Endothelial cell of umbilical vein (primary cell): Measurements from ENCODE around the gene TYSND1. TPM values are rescaled to one million over a fixed set of nuclear protein-coding genes. Genes with fewer than 3 reads are reported as not detected.

Source experiments
- BruUV-seq: library from RNA; stranded (reverse); fragments of 400-500 nt; replicated peaks from 2 replicates; lab custom pipeline; 2021; lab: Mats Ljungman, UMichigan
- CTCF ChIA-PET: fragments of 300-600, 350-600 bp; sonication (Branson Sonifier 250); formaldehyde crosslinking; loops from one replicate; lab custom pipeline; 2021; ENCODE audit warnings: antibody characterized with exemption, inconsistent platforms; lab: Charles Lee
- POLR2A ChIA-PET: fragments of 300-600, 350-600 bp; sonication (Branson Sonifier 250); formaldehyde crosslinking; loops from one replicate; lab custom pipeline; 2021; ENCODE audit warnings: antibody characterized with exemption, inconsistent platforms; lab: Charles Lee
- DNase-seq: peaks from one replicate; pipeline ENCODE4 v3.0.0-alpha.2; 2011; ENCODE audit warnings: low read depth, low spot score
- FAIRE-seq: peaks from 2 replicates; lab custom pipeline; 2011; peaks lifted over from hg19 to GRCh38; lab: Jason Lieb, UNC
- H2AFZ ChIP-seq: 2 replicates; pipeline ENCODE4 v1.6.0; 2012; ENCODE audit warnings: low read depth, low read length, control low read depth, inconsistent platforms
- H3K27ac ChIP-seq: 2 replicates; pipeline ENCODE4 v1.5.1; 2011; ENCODE audit warnings: low read depth, mild to moderate bottlenecking, control low read depth, low read length, moderate library complexity; ENCODE audit not compliant: insufficient read depth
- H3K27me3 ChIP-seq, 2 experiments: 2 replicates each; pipeline versions ENCODE4 v1.6.0 to v1.6.1; 2011; ENCODE audit warnings: low read length in 2 of 2, mixed read lengths in 1 of 2; ENCODE audit not compliant: control insufficient read depth in 2 of 2, insufficient read depth in 2 of 2
- H3K36me3 ChIP-seq, 2 experiments: 2 replicates in 1 of 2; 3 replicates in 1 of 2; pipeline ENCODE4 v1.5.1; 2011; ENCODE audit warnings: low read length in 2 of 2, mild to moderate bottlenecking in 1 of 2, moderate library complexity in 1 of 2; ENCODE audit not compliant: control insufficient read depth in 2 of 2, insufficient read depth in 2 of 2; ENCODE audit errors: extremely low read depth in 1 of 2
- H3K4me1 ChIP-seq: 3 replicates; pipeline ENCODE4 v1.5.1; 2011; ENCODE audit warnings: mild to moderate bottlenecking, low read length; ENCODE audit not compliant: control insufficient read depth, insufficient read depth; ENCODE audit errors: extremely low read depth
- H3K4me2 ChIP-seq: 2 replicates; pipeline ENCODE4 v1.6.1; 2011; ENCODE audit warnings: low read length, control low read depth, mixed read lengths; ENCODE audit not compliant: insufficient read depth
- H3K4me3 ChIP-seq, 3 experiments: fragments of 200-600 bp in 1 of 3; sonication (generic), shearing (Covaris generic) in 1 of 3; replicated peaks in 1 of 3; 2 replicates each; pipeline ENCODE4 v1.5.1; 2011 to 2016; ENCODE audit warnings: control low read depth in 3 of 3, low read length in 3 of 3, mild to moderate bottlenecking in 2 of 3, inconsistent platforms in 1 of 3, low read depth in 1 of 3, moderate library complexity in 1 of 3; ENCODE audit not compliant: insufficient read depth in 1 of 3
- H3K79me2 ChIP-seq: 2 replicates; pipeline ENCODE4 v1.6.0; 2012; ENCODE audit warnings: low read length, inconsistent platforms; ENCODE audit not compliant: control insufficient read depth, insufficient read depth
- H3K9ac ChIP-seq: replicated peaks from 2 replicates; pipeline ENCODE3; 2011; ENCODE audit warnings: low read length, control low read depth; ENCODE audit not compliant: insufficient read depth; ENCODE audit errors: extremely low read depth
- H3K9me1 ChIP-seq: replicated peaks from 3 replicates; pipeline ENCODE4 v1.6.0; 2011; ENCODE audit warnings: mild to moderate bottlenecking, low read length; ENCODE audit not compliant: control insufficient read depth, insufficient read depth; ENCODE audit errors: extremely low read depth
- H3K9me3 ChIP-seq: replicated peaks from 2 replicates; pipeline ENCODE4 v1.5.1; 2012; ENCODE audit warnings: low read length, inconsistent platforms; ENCODE audit not compliant: control insufficient read depth, insufficient read depth
- H4K20me1 ChIP-seq: replicated peaks from 2 replicates; pipeline ENCODE3; 2011; ENCODE audit warnings: mild to moderate bottlenecking, low read length; ENCODE audit not compliant: control insufficient read depth, insufficient read depth; ENCODE audit errors: extremely low read depth
- EZH2 ChIP-seq: IDR thresholded peaks from 2 replicates; pipeline ENCODE4 v1.6.1; 2012; ENCODE audit warnings: borderline replicate concordance, low read depth, mild to moderate bottlenecking, moderate library complexity, low read length, inconsistent platforms; ENCODE audit not compliant: severe bottlenecking
- FOS ChIP-seq: IDR thresholded peaks from 2 replicates; pipeline ENCODE4 v1.6.1; 2011; ENCODE audit warnings: mild to moderate bottlenecking, low read length, moderate library complexity, borderline replicate concordance; ENCODE audit not compliant: insufficient read depth
- GATA2 ChIP-seq: IDR thresholded peaks from 2 replicates; pipeline ENCODE4 v1.7.0; 2011; ENCODE audit warnings: low read depth, mild to moderate bottlenecking, moderate library complexity, mixed read lengths, low read length; ENCODE audit not compliant: insufficient read length, insufficient read depth
- JUN ChIP-seq: IDR thresholded peaks from 2 replicates; pipeline ENCODE4 v1.6.1; 2011; ENCODE audit warnings: borderline replicate concordance, low read depth; ENCODE audit not compliant: insufficient read length, insufficient read depth
- MYC ChIP-seq: IDR thresholded peaks from one replicate; pipeline ENCODE4 v1.6.1; 2011; ENCODE audit warnings: mild to moderate bottlenecking, low read depth, low read length
- POLR2A ChIP-seq: IDR thresholded peaks from 2 replicates; pipeline ENCODE4 v1.6.1; 2012; ENCODE audit warnings: low read depth, mild to moderate bottlenecking, control low read depth, low read length
- POLR2AphosphoS5 ChIP-seq: IDR thresholded peaks from 2 replicates; pipeline ENCODE4 v1.6.1; 2012; ENCODE audit warnings: low read depth, mild to moderate bottlenecking, control low read depth, low read length, moderate library complexity; ENCODE audit not compliant: insufficient read depth
- dilution Hi-C: fragments of 300-500 bp; cut with MboI; formaldehyde crosslinking; loops from one replicate; pipeline ENCODE4 v1.15.0; 2019; ENCODE audit warnings: low sequenced_read_pairs; ENCODE audit not compliant: extremely low pct_ligation_motif_present
- intact Hi-C: fragments of 100-400 bp; cut with micrococcal nuclease; formaldehyde crosslinking; loops from one replicate; pipeline ENCODE4 v1.10.0; 2022
- polyA plus RNA-seq, 4 experiments: library from polyadenylated mRNA; depleted of rRNA in 3 of 4; stranded (reverse) in 3 of 4; unstranded in 1 of 4; fragments of >200 nt; gene quantifications; 2 replicates each; pipeline versions ENCODE4 v1.2.1 to v1.2.3, GENCODE V29; 2011 to 2012; ENCODE audit warnings: missing spikeins in 1 of 4
- total RNA-seq: library from RNA; stranded (reverse); gene quantifications from 2 replicates; pipeline ENCODE4 v1.2.3, GENCODE V29; 2021
- TF ChIP-seq, protein P1 (sequence below): IDR thresholded peaks from 2 replicates; pipeline ENCODE4 v1.6.1; 2011; ENCODE audit not compliant: insufficient read depth, insufficient read length
- TF ChIP-seq, protein P2 (sequence below), 2 donors: IDR thresholded peaks; 1 replicate in 1 of 2; 2 replicates in 1 of 2; pipeline ENCODE4 v1.5.1; 2011; ENCODE audit warnings: low read length in 2 of 2, mild to moderate bottlenecking in 2 of 2, moderate library complexity in 2 of 2, control low read depth in 1 of 2, inconsistent platforms in 1 of 2, low read depth in 1 of 2; ENCODE audit not compliant: insufficient read depth in 1 of 2; ENCODE audit errors: extremely low read depth in 1 of 2

TYSND1 gene
- total and polyA plus RNA-seq, 2 donors (not counting 3 experiments of a cell fraction or from before 2014, with no cell fraction given) = 5.1 to 7.8 TPM

DNA sequence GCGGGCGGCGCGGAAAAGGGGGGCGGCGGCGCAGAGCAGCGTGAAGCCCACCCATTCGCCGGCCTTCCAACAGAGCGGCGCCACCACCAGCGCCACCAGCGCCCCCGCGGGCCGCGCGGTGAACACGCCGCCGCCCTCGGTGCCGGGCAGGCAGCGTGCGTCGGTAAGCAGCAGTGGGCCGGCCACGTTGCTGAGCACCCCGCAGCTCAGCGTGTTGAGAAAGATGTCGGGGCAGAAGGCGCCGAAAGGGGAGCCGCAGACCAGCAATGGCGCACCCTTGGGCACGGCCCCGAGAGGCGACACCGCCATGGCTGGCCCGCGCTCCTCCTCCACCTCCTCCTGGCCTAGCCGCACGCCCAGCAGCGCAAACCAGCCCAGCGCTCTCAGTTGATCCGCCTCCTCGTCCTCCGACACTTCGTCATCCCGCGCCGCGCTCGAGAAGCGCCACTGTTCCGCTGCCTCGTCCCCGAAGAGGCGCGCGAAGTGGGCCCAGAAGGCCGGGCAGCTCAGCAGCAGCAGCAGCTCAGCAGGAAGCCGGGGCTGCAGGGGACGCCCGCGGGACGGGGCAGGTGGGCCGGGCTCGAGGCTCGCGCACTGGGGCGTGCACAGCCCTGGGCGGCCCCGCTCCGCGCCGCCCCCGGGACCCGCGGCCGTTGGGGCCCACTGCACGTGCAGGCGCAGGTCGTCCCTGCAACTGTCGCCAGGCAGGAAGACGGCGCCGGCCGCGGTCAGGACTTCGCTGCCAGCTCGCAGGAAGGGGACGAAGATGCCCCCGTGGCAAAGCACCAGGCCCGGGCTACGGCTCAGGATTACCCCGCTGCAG, 623 bp downstream of the TYSND1 start:
- POLR2A ChIA-PET = interaction anchor here (0.6 to 1.8 kb wide), 10 partner anchors 9 to 64 kb away, joined by 3 to 24 read pairs (median 5); partner anchors contain the start of genes AIFM2 and SAR1A
- Histone ChIP-seq H3K36me3 (peaks cover 0 to 7% of the 10 kb centered on the region in 2 experiments), H3K79me2 (peaks cover 7% of the 10 kb centered on the region), H3K9me3 (no peaks in the 10 kb centered on the region), H2AFZ (peak overlapping the region; percentile 82), H3K9ac (peak overlapping the region; percentile 70), H3K27ac (peak overlapping the region; percentile 28), H3K27me3 (no peaks in the 10 kb centered on the region), H3K4me3 (peak overlapping the region; percentile 58 to 64 (median 64)), H3K4me1 (peaks cover 11% of the 10 kb centered on the region), H3K4me2 (peak overlapping the region; percentile 55), H3K9me1 (no peaks in the 10 kb centered on the region), H4K20me1 (no peaks in the 10 kb centered on the region)
- peak; percentile 76 for FAIRE-seq
- BruUV-seq = no TSS peak
- TF ChIP-seq EZH2 (no peak), JUN (no peak), MYC (peak; percentile 16), GATA2 (no peak), FOS (no peak), POLR2AphosphoS5 (peak; percentile 47), POLR2A (no peak)
- TF ChIP-seq, protein P1, sequence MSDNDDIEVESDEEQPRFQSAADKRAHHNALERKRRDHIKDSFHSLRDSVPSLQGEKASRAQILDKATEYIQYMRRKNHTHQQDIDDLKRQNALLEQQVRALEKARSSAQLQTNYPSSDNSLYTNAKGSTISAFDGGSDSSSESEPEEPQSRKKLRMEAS = peak; percentile 62
- TF ChIP-seq, protein P2, sequence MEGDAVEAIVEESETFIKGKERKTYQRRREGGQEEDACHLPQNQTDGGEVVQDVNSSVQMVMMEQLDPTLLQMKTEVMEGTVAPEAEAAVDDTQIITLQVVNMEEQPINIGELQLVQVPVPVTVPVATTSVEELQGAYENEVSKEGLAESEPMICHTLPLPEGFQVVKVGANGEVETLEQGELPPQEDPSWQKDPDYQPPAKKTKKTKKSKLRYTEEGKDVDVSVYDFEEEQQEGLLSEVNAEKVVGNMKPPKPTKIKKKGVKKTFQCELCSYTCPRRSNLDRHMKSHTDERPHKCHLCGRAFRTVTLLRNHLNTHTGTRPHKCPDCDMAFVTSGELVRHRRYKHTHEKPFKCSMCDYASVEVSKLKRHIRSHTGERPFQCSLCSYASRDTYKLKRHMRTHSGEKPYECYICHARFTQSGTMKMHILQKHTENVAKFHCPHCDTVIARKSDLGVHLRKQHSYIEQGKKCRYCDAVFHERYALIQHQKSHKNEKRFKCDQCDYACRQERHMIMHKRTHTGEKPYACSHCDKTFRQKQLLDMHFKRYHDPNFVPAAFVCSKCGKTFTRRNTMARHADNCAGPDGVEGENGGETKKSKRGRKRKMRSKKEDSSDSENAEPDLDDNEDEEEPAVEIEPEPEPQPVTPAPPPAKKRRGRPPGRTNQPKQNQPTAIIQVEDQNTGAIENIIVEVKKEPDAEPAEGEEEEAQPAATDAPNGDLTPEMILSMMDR (IDR thresholded peaks at IDR 0.05; ENCODE audit: extremely low read depth in 1 of 2, insufficient read depth in 1 of 2, low read depth in 1 of 2, low read length in 2 of 2) = peak; percentile 50 to 65
- peak; percentile 80 for DNase-seq
- intact Hi-C loops = loop anchor here (1.0 to 5.0 kb wide), 7 partner anchors 14 to 236 kb away; partner anchors contain the start of genes AIFM2, LRRC20, PPA1 and SAR1A
- CTCF ChIA-PET = interaction anchor here (0.5 to 3.4 kb wide), 43 partner anchors 8 to 508 kb away, joined by 3 to 95 read pairs (median 4); partner anchors contain the start of genes AIFM2, EIF4EBP2, PPA1 and SAR1A
- dilution Hi-C loops = no loop called here
